Measurements from ENCODE around the gene RAB7B. TPM values are rescaled to one million over a fixed set of nuclear protein-coding genes. Genes with fewer than 3 reads are reported as not detected.

Gene RAB7B
- total RNA-seq, 1 experiment from 2014 or later: 0.22 TPM

- TF ChIP-seq EZH2phosphoT487 (IDR thresholded peaks at IDR 0.05; ENCODE audit: borderline replicate concordance) (no peak), ATF3 (IDR thresholded peaks at IDR 0.05) (no peak), ZNF274 (IDR thresholded peaks at IDR 0.05; ENCODE audit: low read depth, low read length) (no peak), CEBPB (IDR thresholded peaks at IDR 0.05; ENCODE audit: low read depth) (no peak), CBX3 (IDR thresholded peaks at IDR 0.05; ENCODE audit: low read depth) (no peak), CTCF (IDR thresholded peaks at IDR 0.05 in 2 of 3, conservative IDR thresholded peaks at IDR 0.05 in 1 of 3; ENCODE audit: borderline replicate concordance in 1 of 3, insufficient read depth in 1 of 3, low read depth in 2 of 3, low read length in 2 of 3) (no peak), SP1 (IDR thresholded peaks at IDR 0.05; ENCODE audit: low read depth) (no peak), EZH2 (IDR thresholded peaks at IDR 0.05) (no peak)
- intact Hi-C loops (cut with micrococcal nuclease): loop anchor here (5.0 kb wide), 1 partner anchor 55 kb away; no protein-coding TSS in a partner anchor
- no peaks in the 10 kb centered on the region for H3K4me1 ChIP-seq (ENCODE audit: control insufficient read depth in 1 of 2, insufficient read depth in 2 of 2, low read length in 2 of 2)
- H3K4me2 ChIP-seq (ENCODE audit: low read length): no peak overlapping the region
- H2AFZ ChIP-seq (ENCODE audit: low read depth, low read length, poor library complexity, severe bottlenecking): no peak overlapping the region
- H3K27me3 ChIP-seq (ENCODE audit: insufficient read depth, low read length): peaks cover 16% of the 10 kb centered on the region; the same call in 1 of the 2 replicates
- ATAC-seq (no peak), DNase-seq (ENCODE audit: low read depth, low spot score) (no peak)
- no peak overlapping the region for H3K4me3 ChIP-seq (replicated peaks in 1 of 2; ENCODE audit: low read depth in 1 of 2, low read length in 2 of 2)
- no peaks in the 10 kb centered on the region for H3K9me3 ChIP-seq (ENCODE audit: control insufficient read depth in 1 of 2, insufficient read depth in 1 of 2, low read depth in 1 of 2, low read length in 2 of 2)
- no TSS peak for BruUV-seq (replicated peaks)
- no peak overlapping the region for H3K9ac ChIP-seq (ENCODE audit: low read length)
- H3K27ac ChIP-seq (ENCODE audit: low read depth, low read length): no peak overlapping the region
- POLR2A ChIA-PET: interaction anchor here (1.2 kb wide), 1 partner anchor 10 kb away, joined by 4 read pairs; no protein-coding TSS in a partner anchor
- no peaks in the 10 kb centered on the region for H4K20me1 ChIP-seq (ENCODE audit: insufficient read depth)
- RAD21 ChIA-PET (ENCODE audit: low non-redundant PET in 1 of 2, low total read pairs in 2 of 2, uncharacterized antibody in 2 of 2, unreplicated experiment in 2 of 2): no interaction called here
- H3K79me2 ChIP-seq (ENCODE audit: insufficient read depth, low read length): no peaks in the 10 kb centered on the region
- CTCF ChIA-PET: no interaction called here
- no peaks in the 10 kb centered on the region for H3K9me2 ChIP-seq (ENCODE audit: insufficient read depth)
- no peaks in the 10 kb centered on the region for H3K36me3 ChIP-seq (ENCODE audit: control insufficient read depth in 1 of 2, insufficient read depth in 2 of 2, low read length in 2 of 2)
These were observed 34.4 kb upstream of the RAB7B start for GRCh38 chr1:206037581-206037980.
